HepG2 (cell line): ENCODE data around the gene KLK10. TPM values are rescaled to one million over a fixed set of nuclear protein-coding genes. Genes with fewer than 3 reads are reported as not detected.

Experiments
- ATAC-seq: fragments of 200-7000 bp; cut with Tn5 transposase; 3 replicates; pipeline ENCODE4 v1.9.1; 2020; ENCODE audit warnings: mild to moderate bottlenecking, moderate library complexity
- BruUV-seq: library from RNA; stranded (reverse); fragments of 400-500 nt; replicated peaks from 2 replicates; lab custom pipeline; 2021; lab: Mats Ljungman, UMichigan
- CTCF ChIA-PET: fragments of 300-600 bp; formaldehyde crosslinking; extraction: SDS; loops from one replicate; lab custom pipeline; 2021; ENCODE audit warnings: low total read pairs, inconsistent platforms, low intra/inter-chr PET ratio; lab: Yijun Ruan, JAX
- POLR2A ChIA-PET: fragments of 350-600 bp; sonication (Branson Sonifier 250); formaldehyde crosslinking; loops from one replicate; lab custom pipeline; 2020; ENCODE audit warnings: antibody characterized with exemption, inconsistent platforms; lab: Yijun Ruan, JAX
- DNase-seq: peaks from one replicate; pipeline ENCODE4 v3.0.0-alpha.2; 2015; ENCODE audit warnings: low spot score
- FAIRE-seq: peaks from 3 replicates; lab custom pipeline; 2011; peaks lifted over from hg19 to GRCh38; lab: Jason Lieb, UNC
- H2AFZ ChIP-seq: one replicate; pipeline ENCODE4 v1.6.1; 2011; ENCODE audit warnings: low read length, inconsistent platforms
- H3K27ac ChIP-seq: fragments of 300-600 bp; 3 replicates; pipeline ENCODE4 v1.8.0; 2011; ENCODE audit warnings: mixed run types, mild to moderate bottlenecking, mixed read lengths, low read length, inconsistent platforms; ENCODE audit not compliant: insufficient read depth; ENCODE audit errors: extremely low read length
- H3K27me3 ChIP-seq, 2 experiments: fragments of 200-600 bp in 1 of 2; 2 replicates in 1 of 2; 3 replicates in 1 of 2; pipeline versions ENCODE4 v1.6.0 to v1.8.0; 2011; ENCODE audit warnings: low read length in 2 of 2, mild to moderate bottlenecking in 2 of 2, moderate library complexity in 2 of 2, inconsistent platforms in 1 of 2; ENCODE audit not compliant: insufficient read depth in 2 of 2, control insufficient read depth in 1 of 2
- H3K36me3 ChIP-seq, 2 experiments: fragments of 200-600 bp in 1 of 2; replicated peaks in 1 of 2; 2 replicates in 1 of 2; 3 replicates in 1 of 2; pipeline versions ENCODE4 v1.5.1 to v1.8.0; 2011; ENCODE audit warnings: low read length in 2 of 2, inconsistent platforms in 1 of 2; ENCODE audit not compliant: insufficient read depth in 2 of 2, control insufficient read depth in 1 of 2
- H3K4me1 ChIP-seq: 2 replicates; pipeline ENCODE4 v1.5.1; 2012; ENCODE audit warnings: low read length, inconsistent platforms; ENCODE audit not compliant: insufficient read depth
- H3K4me2 ChIP-seq: 2 replicates; pipeline ENCODE4 v1.6.0; 2011; ENCODE audit warnings: low read depth, low read length, inconsistent platforms
- H3K4me3 ChIP-seq, 3 experiments: fragments of 200-600 bp in 1 of 3; sonication (generic), shearing (Covaris generic) in 1 of 3; replicated peaks in 1 of 3; 2 replicates each; pipeline ENCODE4 v1.5.1; 2011 to 2016; ENCODE audit warnings: low read length in 3 of 3, inconsistent platforms in 2 of 3, low read depth in 2 of 3, mild to moderate bottlenecking in 2 of 3, control low read depth in 1 of 3, mixed read lengths in 1 of 3; ENCODE audit not compliant: insufficient read depth in 1 of 3
- H3K79me2 ChIP-seq: one replicate; pipeline ENCODE4 v1.6.1; 2011; ENCODE audit warnings: low read length, inconsistent platforms; ENCODE audit not compliant: insufficient read depth
- H3K9ac ChIP-seq: 2 replicates; pipeline ENCODE4 v1.6.0; 2011; ENCODE audit warnings: mild to moderate bottlenecking, low read depth, low read length, inconsistent platforms; ENCODE audit not compliant: insufficient read depth
- H3K9me3 ChIP-seq: 2 replicates; pipeline ENCODE4 v1.5.1; 2012; ENCODE audit warnings: mild to moderate bottlenecking, low read length
- H4K20me1 ChIP-seq: 2 replicates; pipeline ENCODE4 v1.6.0; 2011; ENCODE audit warnings: inconsistent platforms, mild to moderate bottlenecking, low read length, moderate library complexity; ENCODE audit not compliant: insufficient read depth
- CEBPG ChIP-seq: IDR thresholded peaks from 2 replicates; pipeline ENCODE4 v1.6.1; 2016
- CHCHD3 ChIP-seq: sonication (generic); formaldehyde crosslinking; IDR thresholded peaks from 2 replicates; pipeline ENCODE4 v1.8.0; 2022; ENCODE audit warnings: mild to moderate bottlenecking, missing genetic modification reagents, moderate library complexity
- ISX ChIP-seq: sonication (generic); formaldehyde crosslinking; conservative IDR thresholded peaks from 2 replicates; pipeline ENCODE4 v1.5.0; 2020; ENCODE audit warnings: missing genetic modification reagents
- POLR2A ChIP-seq, 2 experiments: IDR thresholded peaks; 2 replicates each; pipeline ENCODE4 v1.6.1; 2011; ENCODE audit warnings: low read depth in 2 of 2, low read length in 2 of 2, mild to moderate bottlenecking in 1 of 2, moderate library complexity in 1 of 2; ENCODE audit not compliant: insufficient read depth in 1 of 2
- POLR2AphosphoS2 ChIP-seq: IDR thresholded peaks from 2 replicates; pipeline ENCODE4 v1.6.1; 2011; ENCODE audit warnings: low read depth, low read length, improper control_type of control experiment
- RFXAP ChIP-seq: sonication (generic); formaldehyde crosslinking; IDR thresholded peaks from 2 replicates; pipeline ENCODE4 v1.4.0; 2020; ENCODE audit warnings: missing genetic modification reagents, borderline replicate concordance
- SNAPC2 ChIP-seq: sonication (generic); formaldehyde crosslinking; IDR thresholded peaks from 2 replicates; pipeline ENCODE4 v1.8.1; 2022; ENCODE audit warnings: mild to moderate bottlenecking, missing genetic modification reagents
- ZKSCAN1 ChIP-seq: fragments of 150-350 bp; IDR thresholded peaks from 2 replicates; pipeline ENCODE4 v1.6.1; 2014; ENCODE audit warnings: low read length
- ZNF775 ChIP-seq: sonication (generic); formaldehyde crosslinking; IDR thresholded peaks from 2 replicates; pipeline ENCODE4 v1.4.0; 2020; ENCODE audit warnings: missing genetic modification reagents, mild to moderate bottlenecking, moderate library complexity, borderline replicate concordance
- WGBS: methylation state at CpG from one replicate; pipeline ENCODE4 v1.1.6; 2017; ENCODE audit warnings: low lambda C conversion rate; 5-methylcytosine and 5-hydroxymethylcytosine counted together
- in situ Hi-C: cut with HindIII; loops from 2 replicates; pipeline ENCODE4 v1.10.0; 2017; ENCODE audit warnings: low pct_unique_long_range_greater_than_20kb; ENCODE audit not compliant: extremely low pct_ligation_motif_present
- intact Hi-C: fragments of 100-400 bp; cut with micrococcal nuclease; formaldehyde crosslinking; loops from one replicate; pipeline ENCODE4 v1.10.0; 2022; ENCODE audit not compliant: unreplicated experiment
- polyA plus RNA-seq, 8 experiments: library from polyadenylated mRNA; depleted of rRNA in 3 of 8; stranded (reverse) in 7 of 8; unstranded in 1 of 8; fragments of >200 nt; fragmentation: Illumina TruSeq in 4 of 8; extraction: Trizol in 4 of 8; gene quantifications; 2 replicates each; pipeline versions ENCODE4 v1.2.1 to v1.2.3, GENCODE V29; 2011 to 2016; ENCODE audit warnings: low read depth in 4 of 8, missing spikeins in 1 of 8, mixed read lengths in 1 of 8; ENCODE audit not compliant: insufficient read depth in 1 of 8
- total RNA-seq, 5 experiments: library from RNA; depleted of rRNA; stranded (reverse); fragments of >200 nt; fragmentation: Illumina TruSeq; extraction: Trizol; gene quantifications; 2 replicates each; pipeline ENCODE4 v1.2.3, GENCODE V29; 2016; ENCODE audit warnings: low read depth in 1 of 5
- TF ChIP-seq, protein P1 (sequence below): sonication (generic); formaldehyde crosslinking; IDR thresholded peaks from 2 replicates; pipeline ENCODE4 v1.8.0; 2022; ENCODE audit warnings: missing genetic modification reagents, mild to moderate bottlenecking, moderate library complexity, borderline replicate concordance
- TF ChIP-seq, protein P2 (sequence below): sonication (generic); formaldehyde crosslinking; IDR thresholded peaks from 2 replicates; pipeline ENCODE4 v1.4.0; 2020; ENCODE audit warnings: missing genetic modification reagents
- TF ChIP-seq, protein P3 (sequence below): IDR thresholded peaks from 2 replicates; pipeline ENCODE4 v1.6.1; 2016
- TF ChIP-seq, protein P4 (sequence below): sonication (generic); formaldehyde crosslinking; IDR thresholded peaks from 2 replicates; pipeline ENCODE4 v1.9.0; 2021; ENCODE audit warnings: missing genetic modification reagents, mild to moderate bottlenecking, borderline replicate concordance
- TF ChIP-seq, protein P5 (sequence below): sonication (generic); formaldehyde crosslinking; IDR thresholded peaks from 2 replicates; pipeline ENCODE4 v1.4.0; 2020; ENCODE audit warnings: mild to moderate bottlenecking, missing genetic modification reagents

Gene KLK10
- total and polyA plus RNA-seq, 2 of the 13 experiments (the other 11 are each of a cell fraction or from before 2014, with no cell fraction given), result not detected

DNA sequence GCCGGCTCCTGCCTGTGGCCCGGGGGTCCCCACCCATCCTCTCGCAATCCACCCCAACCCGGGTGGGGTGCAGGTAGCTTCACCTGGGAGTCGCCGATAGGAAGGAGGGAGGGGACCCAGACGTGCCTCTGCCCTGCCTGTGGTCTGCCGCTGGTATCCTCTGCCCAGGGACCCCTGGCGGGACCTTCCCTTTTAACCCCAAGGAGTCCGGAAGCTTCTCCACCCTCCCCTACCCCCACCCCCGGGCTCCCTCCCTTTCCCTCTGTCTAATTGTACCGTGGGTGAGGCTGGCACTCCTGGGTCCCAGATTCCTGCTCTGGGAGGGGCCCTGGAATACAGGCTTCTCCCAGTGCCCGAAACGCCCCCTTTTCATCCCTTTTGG is at the start of gene KLK10 (continued):
- TF ChIP-seq ZKSCAN1 (no peak), SNAPC2 (no peak)

DNA sequence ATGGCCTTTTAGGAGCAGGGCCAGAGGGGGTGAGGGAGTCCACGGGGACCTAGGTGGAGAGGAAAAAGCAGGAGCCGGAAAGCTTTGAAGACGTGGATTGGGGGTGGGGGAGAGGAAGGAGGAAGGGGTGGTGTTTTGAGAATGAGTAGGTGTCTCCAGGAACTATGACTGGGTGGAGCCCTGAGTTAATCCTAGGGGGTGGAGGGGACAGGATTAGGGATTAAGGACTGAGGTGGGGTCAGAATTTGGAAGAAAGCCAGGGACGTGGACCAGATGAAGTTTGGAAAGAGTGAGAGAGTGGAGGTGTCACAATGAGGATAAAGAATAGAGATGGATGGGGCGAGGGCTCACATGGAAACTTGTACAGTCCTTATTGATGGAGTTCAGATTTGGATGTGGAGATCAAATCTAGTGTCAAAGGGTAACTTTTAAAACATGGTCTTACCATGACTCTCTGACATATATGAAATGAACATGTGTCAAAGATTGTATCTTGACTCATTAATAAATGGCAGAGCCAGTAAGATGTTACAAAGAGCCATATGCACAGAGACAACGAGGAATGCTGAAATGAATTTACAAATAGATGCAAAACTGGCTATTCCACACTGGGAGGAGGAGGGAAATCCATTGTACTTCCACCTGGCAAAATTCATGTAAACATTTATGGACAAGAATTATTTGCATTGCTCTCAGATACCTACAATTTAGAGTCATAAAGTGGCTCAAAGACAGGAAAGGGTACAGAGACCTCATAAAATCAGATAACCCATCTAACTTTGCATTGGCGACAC is 47.1 kb upstream of the KLK10 start:
- H3K9me3 ChIP-seq, result no peaks in the 10 kb centered on the region
- ChIA-PET CTCF (no interaction called here), POLR2A (no interaction called here)
- intact Hi-C loops (no loop called here), in situ Hi-C loops (no loop called here)
- H3K79me2 ChIP-seq, result no peaks in the 10 kb centered on the region
- no peak overlapping the region for H3K27ac ChIP-seq
- H4K20me1 ChIP-seq, result no peaks in the 10 kb centered on the region
- no peak for FAIRE-seq
- 26% methylated on average over 7 of the region's 7 CpGs for WGBS
- DNase-seq, result no peak
- no peak overlapping the region for H3K9ac ChIP-seq
- no peaks in the 10 kb centered on the region for H3K36me3 ChIP-seq
- H3K27me3 ChIP-seq, result peaks cover 0 to 3% of the 10 kb centered on the region in 2 experiments; a peak in 2 of 5 replicates
- no peak for ATAC-seq
- no peaks in the 10 kb centered on the region for H3K4me1 ChIP-seq
- no TSS peak for BruUV-seq
- no peak overlapping the region for H2AFZ ChIP-seq
- H3K4me3 ChIP-seq, result no peak overlapping the region
- H3K4me2 ChIP-seq, result no peak overlapping the region
- TF ChIP-seq ZNF775 (CRISPR knock-in tag), result no peak
- no peak for TF ChIP-seq CEBPG (CRISPR knock-in tag)
- TF ChIP-seq, protein P1, sequence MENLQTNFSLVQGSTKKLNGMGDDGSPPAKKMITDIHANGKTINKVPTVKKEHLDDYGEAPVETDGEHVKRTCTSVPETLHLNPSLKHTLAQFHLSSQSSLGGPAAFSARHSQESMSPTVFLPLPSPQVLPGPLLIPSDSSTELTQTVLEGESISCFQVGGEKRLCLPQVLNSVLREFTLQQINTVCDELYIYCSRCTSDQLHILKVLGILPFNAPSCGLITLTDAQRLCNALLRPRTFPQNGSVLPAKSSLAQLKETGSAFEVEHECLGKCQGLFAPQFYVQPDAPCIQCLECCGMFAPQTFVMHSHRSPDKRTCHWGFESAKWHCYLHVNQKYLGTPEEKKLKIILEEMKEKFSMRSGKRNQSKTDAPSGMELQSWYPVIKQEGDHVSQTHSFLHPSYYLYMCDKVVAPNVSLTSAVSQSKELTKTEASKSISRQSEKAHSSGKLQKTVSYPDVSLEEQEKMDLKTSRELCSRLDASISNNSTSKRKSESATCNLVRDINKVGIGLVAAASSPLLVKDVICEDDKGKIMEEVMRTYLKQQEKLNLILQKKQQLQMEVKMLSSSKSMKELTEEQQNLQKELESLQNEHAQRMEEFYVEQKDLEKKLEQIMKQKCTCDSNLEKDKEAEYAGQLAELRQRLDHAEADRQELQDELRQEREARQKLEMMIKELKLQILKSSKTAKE (CRISPR knock-in tag), result no peak
- TF ChIP-seq POLR2AphosphoS2, result no peak
- TF ChIP-seq, protein P2, sequence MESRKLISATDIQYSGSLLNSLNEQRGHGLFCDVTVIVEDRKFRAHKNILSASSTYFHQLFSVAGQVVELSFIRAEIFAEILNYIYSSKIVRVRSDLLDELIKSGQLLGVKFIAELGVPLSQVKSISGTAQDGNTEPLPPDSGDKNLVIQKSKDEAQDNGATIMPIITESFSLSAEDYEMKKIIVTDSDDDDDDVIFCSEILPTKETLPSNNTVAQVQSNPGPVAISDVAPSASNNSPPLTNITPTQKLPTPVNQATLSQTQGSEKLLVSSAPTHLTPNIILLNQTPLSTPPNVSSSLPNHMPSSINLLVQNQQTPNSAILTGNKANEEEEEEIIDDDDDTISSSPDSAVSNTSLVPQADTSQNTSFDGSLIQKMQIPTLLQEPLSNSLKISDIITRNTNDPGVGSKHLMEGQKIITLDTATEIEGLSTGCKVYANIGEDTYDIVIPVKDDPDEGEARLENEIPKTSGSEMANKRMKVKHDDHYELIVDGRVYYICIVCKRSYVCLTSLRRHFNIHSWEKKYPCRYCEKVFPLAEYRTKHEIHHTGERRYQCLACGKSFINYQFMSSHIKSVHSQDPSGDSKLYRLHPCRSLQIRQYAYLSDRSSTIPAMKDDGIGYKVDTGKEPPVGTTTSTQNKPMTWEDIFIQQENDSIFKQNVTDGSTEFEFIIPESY, result no peak
- TF ChIP-seq, protein P3, sequence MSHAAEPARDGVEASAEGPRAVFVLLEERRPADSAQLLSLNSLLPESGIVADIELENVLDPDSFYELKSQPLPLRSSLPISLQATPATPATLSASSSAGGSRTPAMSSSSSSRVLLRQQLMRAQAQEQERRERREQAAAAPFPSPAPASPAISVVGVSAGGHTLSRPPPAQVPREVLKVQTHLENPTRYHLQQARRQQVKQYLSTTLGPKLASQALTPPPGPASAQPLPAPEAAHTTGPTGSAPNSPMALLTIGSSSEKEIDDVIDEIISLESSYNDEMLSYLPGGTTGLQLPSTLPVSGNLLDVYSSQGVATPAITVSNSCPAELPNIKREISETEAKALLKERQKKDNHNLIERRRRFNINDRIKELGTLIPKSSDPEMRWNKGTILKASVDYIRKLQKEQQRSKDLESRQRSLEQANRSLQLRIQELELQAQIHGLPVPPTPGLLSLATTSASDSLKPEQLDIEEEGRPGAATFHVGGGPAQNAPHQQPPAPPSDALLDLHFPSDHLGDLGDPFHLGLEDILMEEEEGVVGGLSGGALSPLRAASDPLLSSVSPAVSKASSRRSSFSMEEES (CRISPR knock-in tag), result no peak
- TF ChIP-seq ISX, result no peak
- TF ChIP-seq POLR2A (IDR thresholded peaks at IDR 0.05; ENCODE audit: insufficient read depth in 1 of 2, low read depth in 2 of 2, low read length in 2 of 2), result no peak
- TF ChIP-seq, protein P4, sequence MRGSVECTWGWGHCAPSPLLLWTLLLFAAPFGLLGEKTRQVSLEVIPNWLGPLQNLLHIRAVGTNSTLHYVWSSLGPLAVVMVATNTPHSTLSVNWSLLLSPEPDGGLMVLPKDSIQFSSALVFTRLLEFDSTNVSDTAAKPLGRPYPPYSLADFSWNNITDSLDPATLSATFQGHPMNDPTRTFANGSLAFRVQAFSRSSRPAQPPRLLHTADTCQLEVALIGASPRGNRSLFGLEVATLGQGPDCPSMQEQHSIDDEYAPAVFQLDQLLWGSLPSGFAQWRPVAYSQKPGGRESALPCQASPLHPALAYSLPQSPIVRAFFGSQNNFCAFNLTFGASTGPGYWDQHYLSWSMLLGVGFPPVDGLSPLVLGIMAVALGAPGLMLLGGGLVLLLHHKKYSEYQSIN (CRISPR knock-in tag), result no peak
- TF ChIP-seq RFXAP (CRISPR knock-in tag), result no peak
- TF ChIP-seq, protein P5, sequence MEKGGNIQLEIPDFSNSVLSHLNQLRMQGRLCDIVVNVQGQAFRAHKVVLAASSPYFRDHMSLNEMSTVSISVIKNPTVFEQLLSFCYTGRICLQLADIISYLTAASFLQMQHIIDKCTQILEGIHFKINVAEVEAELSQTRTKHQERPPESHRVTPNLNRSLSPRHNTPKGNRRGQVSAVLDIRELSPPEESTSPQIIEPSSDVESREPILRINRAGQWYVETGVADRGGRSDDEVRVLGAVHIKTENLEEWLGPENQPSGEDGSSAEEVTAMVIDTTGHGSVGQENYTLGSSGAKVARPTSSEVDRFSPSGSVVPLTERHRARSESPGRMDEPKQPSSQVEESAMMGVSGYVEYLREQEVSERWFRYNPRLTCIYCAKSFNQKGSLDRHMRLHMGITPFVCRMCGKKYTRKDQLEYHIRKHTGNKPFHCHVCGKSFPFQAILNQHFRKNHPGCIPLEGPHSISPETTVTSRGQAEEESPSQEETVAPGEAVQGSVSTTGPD (CRISPR knock-in tag), result no peak
- TF ChIP-seq CHCHD3, result no peak
